Measurements from ENCODE around the gene CTNNA3.

Gene CTNNA3

GRCh38 chr10:66844176-66844942 is 851.6 kb downstream of the CTNNA3 start:
- DNase-seq, result no peak

- DNase-seq, result no peak
Measured at GRCh38 chr10:66843396-66843795, 852.6 kb downstream of the CTNNA3 start.

GRCh38 chr10:66842867-66843266 is 853.1 kb downstream of the CTNNA3 start:
- no peak for DNase-seq

- no peak for DNase-seq
Measured at GRCh38 chr10:66842371-66842770, 853.6 kb downstream of the CTNNA3 start.

GRCh38 chr10:66838656-66839055 is 857.3 kb downstream of the CTNNA3 start:
- DNase-seq, result no peak

- DNase-seq, result no peak
Measured at GRCh38 chr10:66837990-66838389, 858.0 kb downstream of the CTNNA3 start.

- DNase-seq, result no peak
Measured at GRCh38 chr10:66837335-66837734, 858.7 kb downstream of the CTNNA3 start.

- no peak for DNase-seq
Measured at GRCh38 chr10:66836771-66837170, 859.2 kb downstream of the CTNNA3 start.

- DNase-seq, result no peak
Measured at GRCh38 chr10:66836057-66836456, 859.9 kb downstream of the CTNNA3 start.

GRCh38 chr10:66835400-66835799 is 860.6 kb downstream of the CTNNA3 start:
- DNase-seq, result no peak

- DNase-seq, result no peak
Measured at GRCh38 chr10:66834802-66835201, 861.2 kb downstream of the CTNNA3 start.

- DNase-seq, result no peak
Measured at GRCh38 chr10:66833861-66834260, 862.1 kb downstream of the CTNNA3 start.

GRCh38 chr10:66832781-66833422 is 863.1 kb downstream of the CTNNA3 start:
- no peak for DNase-seq

- DNase-seq, result no peak
Measured at GRCh38 chr10:66828957-66829356, 867.0 kb downstream of the CTNNA3 start.

- DNase-seq, result no peak
Measured at GRCh38 chr10:66827353-66827752, 868.6 kb downstream of the CTNNA3 start.

- no peak for DNase-seq
Measured at GRCh38 chr10:66823301-66823700, 872.7 kb downstream of the CTNNA3 start.

GRCh38 chr10:66822801-66823200 is 873.2 kb downstream of the CTNNA3 start:
- no peak for DNase-seq

GRCh38 chr10:66819691-66820090 is 876.3 kb downstream of the CTNNA3 start:
- no peak for DNase-seq

- DNase-seq, result no peak
Measured at GRCh38 chr10:66813122-66813521, 882.9 kb downstream of the CTNNA3 start.

- no peak for DNase-seq
Measured at GRCh38 chr10:66811211-66811610, 884.8 kb downstream of the CTNNA3 start.

- no peak for DNase-seq
Measured at GRCh38 chr10:66809402-66809801, 886.6 kb downstream of the CTNNA3 start.

- DNase-seq, result no peak
Measured at GRCh38 chr10:66805612-66806011, 890.4 kb downstream of the CTNNA3 start.

- DNase-seq, result no peak
Measured at GRCh38 chr10:66804962-66805361, 891.0 kb downstream of the CTNNA3 start.

- no peak for DNase-seq
Measured at GRCh38 chr10:66803174-66803573, 892.8 kb downstream of the CTNNA3 start.

GRCh38 chr10:66799474-66799873 is 896.5 kb downstream of the CTNNA3 start:
- no peak for DNase-seq
